ENCODE results near the gene EPYC.
A peak's percentile ranks its signal among the peaks of the same experiment; 100 is the strongest.

EPYC gene

GRCh38 chr12:91017043-91017442 lies 12.3 kb upstream of the EPYC start:
- no peak for TF ChIP-seq CTCF (IDR thresholded peaks at IDR 0.05; ENCODE audit: control insufficient read depth, extremely low read depth, insufficient read depth)
- H3K4me3 ChIP-seq (ENCODE audit: low read depth, low read length): no peak overlapping the region
- DNase-seq (ENCODE audit: low read depth): no peak

GRCh38 chr12:91009319-91009950 lies 4.7 kb upstream of the EPYC start:
- TF ChIP-seq CTCF (IDR thresholded peaks at IDR 0.05; ENCODE audit: control insufficient read depth, extremely low read depth, insufficient read depth): no peak
- DNase-seq (ENCODE audit: low read depth): no peak
- no peak overlapping the region for H3K4me3 ChIP-seq (ENCODE audit: low read depth, low read length)

- no peak for TF ChIP-seq CTCF (IDR thresholded peaks at IDR 0.05; ENCODE audit: control insufficient read depth, extremely low read depth, insufficient read depth)
- DNase-seq (ENCODE audit: low read depth): no peak
- no peak overlapping the region for H3K4me3 ChIP-seq (ENCODE audit: low read depth, low read length)
Measured at GRCh38 chr12:91007531-91008290, 2.9 kb upstream of the EPYC start.

- TF ChIP-seq CTCF (IDR thresholded peaks at IDR 0.05; ENCODE audit: control insufficient read depth, extremely low read depth, insufficient read depth): no peak
- DNase-seq (ENCODE audit: low read depth): no peak
- no peak overlapping the region for H3K4me3 ChIP-seq (ENCODE audit: low read depth, low read length)
Measured at GRCh38 chr12:91003737-91004136, 1.0 kb downstream of the EPYC start.

- peak; percentile 85 for DNase-seq (ENCODE audit: low read depth)
Measured at GRCh38 chr12:91001306-91001705, 3.5 kb downstream of the EPYC start.

GRCh38 chr12:90999966-91000365 lies 4.8 kb downstream of the EPYC start:
- TF ChIP-seq CTCF (IDR thresholded peaks at IDR 0.05; ENCODE audit: control insufficient read depth, extremely low read depth, insufficient read depth): no peak
- DNase-seq (ENCODE audit: low read depth): no peak

More at GRCh38 chr12:91001306-91001705, 3.5 kb downstream of the EPYC start:
- no peak for TF ChIP-seq CTCF (IDR thresholded peaks at IDR 0.05; ENCODE audit: control insufficient read depth, extremely low read depth, insufficient read depth)
- no peak overlapping the region for H3K4me3 ChIP-seq (ENCODE audit: low read depth, low read length)

More at GRCh38 chr12:90999966-91000365, 4.8 kb downstream of the EPYC start:
- no peak overlapping the region for H3K4me3 ChIP-seq (ENCODE audit: low read depth, low read length)

Measured in LNCaP clone FGC (cell line).